Measurements from ENCODE around the gene TOM1L2. TPM values are rescaled to one million over a fixed set of nuclear protein-coding genes. Genes with fewer than 3 reads are reported as not detected.
A peak's percentile ranks its signal among the peaks of the same experiment; 100 is the strongest.

Gene TOM1L2
- total RNA-seq, 1 donor from 2014 or later, result 19.4 TPM

DNA sequence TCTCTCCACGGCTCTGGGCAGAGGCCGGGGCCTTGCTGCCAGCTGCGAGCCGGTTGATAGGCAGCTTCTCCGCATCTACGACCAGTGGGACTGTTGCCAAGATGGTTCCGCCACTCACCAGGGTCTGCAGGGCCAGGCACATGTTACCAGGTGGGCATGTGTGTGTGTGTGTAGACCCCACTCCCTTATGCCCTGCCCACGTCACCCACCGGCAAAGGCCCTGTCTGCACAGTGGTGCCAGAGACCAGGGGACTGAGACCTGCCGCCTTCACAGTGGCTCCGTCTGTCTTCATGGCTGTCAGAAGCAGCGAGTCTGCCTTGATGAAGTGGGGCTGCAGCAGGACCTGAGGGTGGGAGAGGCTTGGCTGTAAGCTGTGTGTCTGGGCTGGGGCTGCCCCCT is 153.1 kb downstream of the TOM1L2 start:
- no peak for DNase-seq (ENCODE audit: low read depth)
- TF ChIP-seq, protein P1, sequence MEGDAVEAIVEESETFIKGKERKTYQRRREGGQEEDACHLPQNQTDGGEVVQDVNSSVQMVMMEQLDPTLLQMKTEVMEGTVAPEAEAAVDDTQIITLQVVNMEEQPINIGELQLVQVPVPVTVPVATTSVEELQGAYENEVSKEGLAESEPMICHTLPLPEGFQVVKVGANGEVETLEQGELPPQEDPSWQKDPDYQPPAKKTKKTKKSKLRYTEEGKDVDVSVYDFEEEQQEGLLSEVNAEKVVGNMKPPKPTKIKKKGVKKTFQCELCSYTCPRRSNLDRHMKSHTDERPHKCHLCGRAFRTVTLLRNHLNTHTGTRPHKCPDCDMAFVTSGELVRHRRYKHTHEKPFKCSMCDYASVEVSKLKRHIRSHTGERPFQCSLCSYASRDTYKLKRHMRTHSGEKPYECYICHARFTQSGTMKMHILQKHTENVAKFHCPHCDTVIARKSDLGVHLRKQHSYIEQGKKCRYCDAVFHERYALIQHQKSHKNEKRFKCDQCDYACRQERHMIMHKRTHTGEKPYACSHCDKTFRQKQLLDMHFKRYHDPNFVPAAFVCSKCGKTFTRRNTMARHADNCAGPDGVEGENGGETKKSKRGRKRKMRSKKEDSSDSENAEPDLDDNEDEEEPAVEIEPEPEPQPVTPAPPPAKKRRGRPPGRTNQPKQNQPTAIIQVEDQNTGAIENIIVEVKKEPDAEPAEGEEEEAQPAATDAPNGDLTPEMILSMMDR (conservative IDR thresholded peaks at IDR 0.05; ENCODE audit: low read depth, low read length), result no peak
- no peak overlapping the region for H3K4me3 ChIP-seq (ENCODE audit: low read depth, low read length)

DNA sequence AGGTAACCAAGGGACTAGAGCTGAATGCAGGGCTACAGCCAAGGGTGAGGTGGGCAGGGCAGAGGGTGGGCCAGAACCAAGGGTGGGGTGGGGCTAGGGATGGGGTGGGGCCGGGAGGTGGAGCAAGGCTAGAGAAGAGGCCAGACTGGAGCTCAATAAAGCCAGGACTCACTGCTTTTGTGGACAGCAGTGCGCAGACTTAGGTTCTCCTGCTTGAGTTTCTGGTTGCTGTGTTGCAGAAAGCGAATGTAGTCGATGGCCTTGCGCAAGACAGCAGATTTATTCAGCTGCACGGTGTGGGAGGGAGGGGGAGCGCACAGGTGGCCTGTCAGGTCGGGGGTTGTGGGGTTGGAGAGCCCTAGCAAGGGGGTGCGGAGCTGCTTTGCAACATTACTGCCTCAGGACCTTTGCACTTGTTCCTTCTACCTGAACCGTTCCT is 154.1 kb downstream of the TOM1L2 start:
- TF ChIP-seq, protein P1 (conservative IDR thresholded peaks at IDR 0.05; ENCODE audit: low read depth, low read length), result no peak

DNA sequence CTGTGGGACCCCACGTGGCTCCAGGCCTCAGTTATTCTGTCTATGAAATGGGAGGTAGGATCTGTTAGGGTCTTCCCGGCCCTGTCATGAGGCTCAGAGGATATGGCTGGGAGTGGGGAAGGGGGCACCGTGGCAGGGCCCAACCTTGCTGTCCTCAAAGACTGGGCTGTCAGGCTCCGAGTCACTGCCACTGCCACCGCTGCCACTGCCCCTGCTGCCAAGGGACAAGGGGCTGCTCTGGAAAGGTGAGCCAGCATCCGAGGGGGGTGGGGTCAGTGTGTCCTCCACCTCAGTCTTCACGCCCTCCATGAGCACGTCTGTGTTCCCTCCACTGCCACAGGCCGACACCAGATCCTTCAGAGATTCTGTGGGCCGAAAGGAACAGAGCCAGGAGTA is 154.7 kb downstream of the TOM1L2 start:
- no peak for DNase-seq (ENCODE audit: low read depth)
- TF ChIP-seq, protein P1 (conservative IDR thresholded peaks at IDR 0.05; ENCODE audit: low read depth, low read length), result no peak

More for the DNA sequence above, 154.1 kb downstream of the TOM1L2 start:
- H3K4me3 ChIP-seq (ENCODE audit: low read depth, low read length), result no peak overlapping the region
- no peak for DNase-seq (ENCODE audit: low read depth)

DNA sequence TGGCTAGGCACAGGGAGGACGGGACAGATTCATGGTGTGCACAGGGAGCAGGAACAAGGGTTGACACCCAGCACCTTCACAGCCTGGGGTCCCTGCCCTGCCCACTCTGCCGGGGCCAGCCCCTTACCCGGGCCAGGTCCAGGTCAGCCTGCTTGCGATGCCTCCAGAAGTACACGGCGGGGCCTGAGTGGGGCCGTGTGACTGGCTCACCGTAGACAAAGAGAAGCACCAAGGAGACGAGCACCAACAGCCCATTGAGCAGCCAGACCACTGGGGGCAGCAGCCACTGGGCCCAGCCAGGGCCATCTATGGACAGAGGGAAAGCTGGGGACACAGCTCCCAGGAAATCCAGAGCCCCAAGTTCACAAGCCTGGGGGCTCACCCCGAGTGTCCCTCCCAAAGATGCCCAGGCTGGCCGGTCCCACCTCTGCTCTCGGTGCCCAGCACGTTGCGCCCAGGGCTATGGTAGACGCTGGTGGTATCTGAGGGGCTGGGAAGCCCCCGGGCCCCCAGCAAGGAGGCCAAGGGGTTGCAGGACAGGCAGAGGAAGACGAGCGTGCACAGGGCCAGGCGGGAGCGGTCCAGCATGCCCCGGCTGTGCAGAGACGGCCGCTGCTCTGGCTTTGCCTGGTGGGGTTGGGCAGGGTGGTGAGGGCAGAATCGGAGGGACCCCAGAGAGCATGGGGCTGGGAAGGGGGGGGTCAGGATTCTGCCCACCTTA is 155.2 kb downstream of the TOM1L2 start:
- no peak overlapping the region for H3K4me3 ChIP-seq (ENCODE audit: low read depth, low read length)
- TF ChIP-seq, protein P1 (conservative IDR thresholded peaks at IDR 0.05; ENCODE audit: low read depth, low read length), result peak; percentile 16
- DNase-seq (ENCODE audit: low read depth), result no peak

More for the DNA sequence above, 154.7 kb downstream of the TOM1L2 start:
- no peak overlapping the region for H3K4me3 ChIP-seq (ENCODE audit: low read depth, low read length)

DNA sequence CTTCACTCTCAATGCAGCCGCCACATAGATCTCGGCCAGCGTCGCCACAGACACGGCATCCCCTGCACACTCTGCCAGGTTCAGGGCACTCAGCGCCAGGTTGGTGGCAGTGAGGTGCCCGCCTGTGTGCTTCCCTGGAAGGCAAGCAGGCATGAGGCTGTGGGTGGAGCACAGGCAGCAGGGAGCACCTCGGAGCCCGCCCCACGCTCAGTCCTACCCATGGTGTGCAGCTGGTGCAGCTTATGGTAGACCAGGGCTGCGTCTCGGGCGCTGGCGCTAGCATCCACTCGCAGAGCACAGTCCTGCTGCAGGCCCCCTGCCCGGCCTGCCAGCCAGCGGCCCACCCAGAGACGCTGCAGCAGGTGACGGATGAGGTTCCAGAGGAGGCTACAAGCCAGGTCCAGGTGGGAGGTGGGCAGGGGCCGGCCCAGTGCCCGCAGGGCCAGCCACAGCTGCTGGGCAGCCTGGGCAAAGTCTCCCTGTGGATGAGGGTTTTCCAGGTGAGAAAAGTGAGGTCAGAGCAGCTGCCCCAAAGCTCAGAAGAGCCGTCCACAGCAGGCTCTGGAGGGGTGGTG is 155.9 kb downstream of the TOM1L2 start:
- TF ChIP-seq, protein P1 (conservative IDR thresholded peaks at IDR 0.05; ENCODE audit: low read depth, low read length), result no peak
- DNase-seq (ENCODE audit: low read depth), result no peak
- no peak overlapping the region for H3K4me3 ChIP-seq (ENCODE audit: low read depth, low read length)

DNA sequence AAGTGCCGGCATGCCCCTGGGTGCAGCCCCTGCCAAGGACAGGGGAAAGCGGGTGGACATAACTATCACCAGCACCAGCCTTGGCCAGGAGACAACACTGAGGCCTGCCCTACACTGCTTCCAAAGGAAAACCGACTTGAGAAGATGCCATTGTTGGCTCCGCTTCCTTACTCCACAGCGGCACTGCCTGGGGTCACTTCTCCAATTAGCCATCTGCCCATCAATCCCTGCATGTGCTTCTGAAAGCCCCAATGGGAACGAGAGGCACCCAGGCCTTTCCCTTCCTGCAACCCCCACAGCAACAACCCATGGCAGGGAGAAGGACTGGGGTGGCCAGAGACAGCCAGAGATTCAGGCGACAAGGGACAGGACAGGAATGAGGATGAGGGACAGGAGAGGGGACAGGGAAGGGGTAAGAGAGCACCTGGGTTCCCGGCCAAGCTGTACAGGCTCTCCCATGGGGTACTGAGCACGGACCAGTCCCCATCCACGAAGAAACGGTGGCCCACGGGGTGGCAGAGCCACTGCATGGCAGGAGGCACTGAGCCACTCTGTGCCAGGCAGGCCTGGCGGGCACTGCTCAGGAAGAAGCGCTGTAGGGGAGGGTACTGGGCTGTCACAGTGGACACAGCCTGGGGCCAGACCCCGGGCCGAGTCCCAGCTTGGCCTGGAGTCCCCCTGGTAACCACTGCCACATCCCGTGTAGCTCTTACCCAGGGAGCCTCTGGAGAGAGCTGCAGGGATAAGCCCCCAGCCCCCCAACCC is 156.6 kb downstream of the TOM1L2 start:
- no peak for DNase-seq (ENCODE audit: low read depth)
- TF ChIP-seq, protein P1 (conservative IDR thresholded peaks at IDR 0.05; ENCODE audit: low read depth, low read length), result no peak
- no peak overlapping the region for H3K4me3 ChIP-seq (ENCODE audit: low read depth, low read length)
